WTC11 (cell line): ENCODE results near the gene MBNL1. TPM values are rescaled to one million over a fixed set of nuclear protein-coding genes. Genes with fewer than 3 reads are reported as not detected.
A peak's percentile ranks its signal among the peaks of the same experiment; 100 is the strongest.

Source experiments
- ATAC-seq: fragments of 200-7000 bp; cut with Tn5 transposase; 2 replicates; pipeline ENCODE4 v1.10.0; 2021; ENCODE audit warnings: mild to moderate bottlenecking, moderate library complexity
- CTCF ChIA-PET: fragments of 300-600 bp; sonication (Branson Sonifier 250); formaldehyde crosslinking; loops from one replicate; lab custom pipeline; 2021; ENCODE audit warnings: antibody characterized with exemption; lab: Charles Lee
- POLR2A ChIA-PET: fragments of 350-600 bp; sonication (Branson Sonifier 250); formaldehyde crosslinking; loops from one replicate; lab custom pipeline; 2021; ENCODE audit warnings: antibody characterized with exemption; lab: Charles Lee
- DNase-seq: peaks from one replicate; pipeline ENCODE4 v3.0.0; 2021; ENCODE audit warnings: low spot score
- H3K27ac Mint-ChIP-seq: 2 replicates; pipeline ENCODE4 v1.8.0; 2021; ENCODE audit warnings: mixed read lengths
- H3K27me3 Mint-ChIP-seq: 2 replicates; pipeline ENCODE4 v1.8.0; 2021; ENCODE audit warnings: low read depth, mild to moderate bottlenecking, moderate library complexity, mixed read lengths
- H3K36me3 Mint-ChIP-seq: 2 replicates; pipeline ENCODE4 v1.8.0; 2021; ENCODE audit warnings: mixed read lengths
- H3K4me1 Mint-ChIP-seq: 2 replicates; pipeline ENCODE4 v1.8.0; 2022; ENCODE audit warnings: mixed read lengths
- H3K4me3 Mint-ChIP-seq: 2 replicates; pipeline ENCODE4 v1.8.0; 2021; ENCODE audit warnings: mild to moderate bottlenecking, moderate library complexity, mixed read lengths
- H3K9me3 Mint-ChIP-seq: 2 replicates; pipeline ENCODE4 v1.8.0; 2021; ENCODE audit warnings: mixed read lengths
- AR ChIP-seq: fragments of 250-450 bp; sonication (Bioruptor Pico); IDR thresholded peaks from 2 replicates; pipeline ENCODE4 v1.9.0; 2021; ENCODE audit warnings: mild to moderate bottlenecking
- HMGA2 ChIP-seq: fragments of 250-450 bp; sonication (Bioruptor Pico); IDR thresholded peaks from 2 replicates; pipeline ENCODE4 v1.4.0; 2021; ENCODE audit warnings: mild to moderate bottlenecking, moderate library complexity
- HMGXB4 ChIP-seq: sonication (generic); formaldehyde crosslinking; IDR thresholded peaks from 2 replicates; pipeline ENCODE4 v1.8.1; 2023; ENCODE audit warnings: mild to moderate bottlenecking, moderate library complexity, missing genetic modification reagents
- MXD4 ChIP-seq: fragments of 250-450 bp; sonication (Bioruptor Pico); IDR thresholded peaks from 2 replicates; pipeline ENCODE4 v1.8.0; 2021; ENCODE audit warnings: mild to moderate bottlenecking, moderate library complexity, borderline replicate concordance
- NFATC4 ChIP-seq: fragments of 250-450 bp; sonication (Bioruptor Pico); IDR thresholded peaks from 2 replicates; pipeline ENCODE4 v1.9.0; 2021; ENCODE audit warnings: mild to moderate bottlenecking
- PRRX2 ChIP-seq: fragments of 250-450 bp; sonication (Bioruptor Pico); IDR thresholded peaks from 2 replicates; pipeline ENCODE4 v1.8.0; 2021; ENCODE audit warnings: mild to moderate bottlenecking
- ZNF138 ChIP-seq: sonication (generic); formaldehyde crosslinking; conservative IDR thresholded peaks from 2 replicates; pipeline ENCODE4 v1.8.1; 2022; ENCODE audit warnings: mild to moderate bottlenecking, moderate library complexity, missing genetic modification reagents
- ZNF396 ChIP-seq: fragments of 250-450 bp; sonication (Bioruptor Pico); IDR thresholded peaks from 2 replicates; pipeline ENCODE4 v1.8.0; 2021; ENCODE audit warnings: mild to moderate bottlenecking, moderate library complexity, borderline replicate concordance
- ZNF425 ChIP-seq: fragments of 250-450 bp; sonication (Bioruptor Pico); conservative IDR thresholded peaks from 2 replicates; pipeline ENCODE4 v1.9.0; 2021; ENCODE audit warnings: mild to moderate bottlenecking
- total RNA-seq: library from RNA; stranded (reverse); gene quantifications from 3 replicates; pipeline ENCODE4 v1.2.3, GENCODE V29; 2021
- TF ChIP-seq, protein P1 (sequence below): sonication (generic); formaldehyde crosslinking; IDR thresholded peaks from 2 replicates; pipeline ENCODE4 v1.8.0; 2023; ENCODE audit warnings: mild to moderate bottlenecking, missing genetic modification reagents
- TF ChIP-seq, protein P2 (sequence below): fragments of 200-600 bp; IDR thresholded peaks from 2 replicates; pipeline ENCODE4 v1.8.0; 2022; ENCODE audit warnings: antibody characterized with exemption
- TF ChIP-seq, protein P3 (sequence below): sonication (generic); formaldehyde crosslinking; IDR thresholded peaks from 2 replicates; pipeline ENCODE4 v1.8.0; 2023; ENCODE audit warnings: missing genetic modification reagents, mild to moderate bottlenecking, borderline replicate concordance

Gene MBNL1
- total RNA-seq, 1 experiment from 2014 or later: 20.4 TPM

DNA sequence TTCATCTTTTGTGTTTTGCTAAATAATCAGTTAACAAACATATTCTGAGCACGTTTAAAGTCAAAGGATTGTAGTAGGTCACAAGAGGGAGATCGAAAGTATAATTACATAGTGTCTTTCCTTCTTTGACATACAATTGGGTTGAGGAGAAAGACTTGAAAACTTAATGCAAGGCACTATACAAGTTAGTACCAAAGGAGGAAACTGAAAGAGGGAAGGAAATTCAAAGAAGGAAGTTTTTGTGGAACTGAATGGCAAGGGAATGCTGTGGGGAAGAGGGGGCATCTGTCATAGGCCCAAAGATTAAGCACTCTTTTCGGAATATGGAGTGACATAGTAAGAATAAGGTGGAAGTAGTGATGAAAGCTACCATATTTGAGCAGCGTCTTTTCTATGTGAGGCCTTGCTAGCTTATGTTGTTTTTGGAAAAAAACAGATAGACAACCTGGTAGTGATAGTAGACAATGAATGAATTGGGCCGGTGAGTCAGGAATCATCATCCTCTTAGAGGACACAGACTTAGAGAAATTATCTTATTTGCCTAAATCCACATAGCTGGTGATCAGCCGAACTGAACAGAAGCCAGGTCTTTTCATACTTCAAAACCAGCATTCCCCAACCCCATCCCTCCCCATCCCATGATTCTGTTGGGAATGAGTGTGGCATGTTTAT lies 10.2 kb downstream of the MBNL1 start:
- H3K27ac Mint-ChIP-seq: peak overlapping the region; percentile 6; the same call in 1 of the 2 replicates
- no peaks in the 10 kb centered on the region for H3K27me3 Mint-ChIP-seq
- ATAC-seq: no peak; the same call in 1 of the 2 replicates
- ChIA-PET POLR2A (no interaction called here), CTCF (interaction anchor here (0.6 kb wide), 1 partner anchor 309 kb away, joined by 3 read pairs; no protein-coding TSS in a partner anchor)
- no peak for TF ChIP-seq ZNF396 (CRISPR knock-in tag)
- H3K9me3 Mint-ChIP-seq: no peaks in the 10 kb centered on the region
- DNase-seq: no peak
- H3K4me1 Mint-ChIP-seq: peaks cover 46% of the 10 kb centered on the region
- no peaks in the 10 kb centered on the region for H3K36me3 Mint-ChIP-seq
- H3K4me3 Mint-ChIP-seq: no peak overlapping the region

- Mint-ChIP-seq H3K9me3 (no peaks in the 10 kb centered on the region), H3K27me3 (no peaks in the 10 kb centered on the region)
- DNase-seq: no peak
- POLR2A ChIA-PET: no interaction called here
- no peak for TF ChIP-seq MXD4 (CRISPR knock-in tag)
- TF ChIP-seq, all 79 proteins: peak for 0
- Mint-ChIP-seq H3K4me1 (peaks cover 46% of the 10 kb centered on the region), H3K36me3 (no peaks in the 10 kb centered on the region), H3K27ac (no peak overlapping the region), H3K4me3 (no peak overlapping the region)
- CTCF ChIA-PET: interaction anchor here (0.6 kb wide), 1 partner anchor 308 kb away, joined by 3 read pairs; no protein-coding TSS in a partner anchor
- no peak for ATAC-seq
Measured at GRCh38 chr3:152279479-152279878, 10.8 kb downstream of the MBNL1 start.

DNA sequence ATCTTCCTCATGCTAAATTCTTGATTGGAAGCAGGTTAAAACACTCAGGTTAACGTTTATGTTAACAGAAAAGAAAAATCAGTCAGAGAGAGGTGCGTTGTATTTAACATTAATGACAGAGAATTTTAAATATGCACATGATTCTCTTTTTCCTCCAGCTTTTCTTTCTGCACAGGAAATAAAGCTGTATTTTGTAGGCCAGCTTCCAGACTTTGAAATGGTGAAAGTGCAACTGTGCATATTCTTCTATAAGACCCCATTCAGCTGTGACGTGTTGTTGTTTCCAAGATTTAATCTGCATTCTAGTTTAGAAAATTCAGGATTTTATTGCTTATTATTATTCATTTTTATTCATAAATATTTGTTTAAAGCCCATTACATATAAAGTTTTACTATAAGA lies 11.8 kb downstream of the MBNL1 start:
- Mint-ChIP-seq H3K4me3 (no peak overlapping the region), H3K4me1 (peaks cover 41% of the 10 kb centered on the region), H3K9me3 (no peaks in the 10 kb centered on the region), H3K27ac (no peak overlapping the region), H3K27me3 (no peaks in the 10 kb centered on the region), H3K36me3 (no peaks in the 10 kb centered on the region)
- DNase-seq (no peak), ATAC-seq (no peak)
- ChIA-PET POLR2A (no interaction called here), CTCF (no interaction called here)
- TF ChIP-seq, protein P1, sequence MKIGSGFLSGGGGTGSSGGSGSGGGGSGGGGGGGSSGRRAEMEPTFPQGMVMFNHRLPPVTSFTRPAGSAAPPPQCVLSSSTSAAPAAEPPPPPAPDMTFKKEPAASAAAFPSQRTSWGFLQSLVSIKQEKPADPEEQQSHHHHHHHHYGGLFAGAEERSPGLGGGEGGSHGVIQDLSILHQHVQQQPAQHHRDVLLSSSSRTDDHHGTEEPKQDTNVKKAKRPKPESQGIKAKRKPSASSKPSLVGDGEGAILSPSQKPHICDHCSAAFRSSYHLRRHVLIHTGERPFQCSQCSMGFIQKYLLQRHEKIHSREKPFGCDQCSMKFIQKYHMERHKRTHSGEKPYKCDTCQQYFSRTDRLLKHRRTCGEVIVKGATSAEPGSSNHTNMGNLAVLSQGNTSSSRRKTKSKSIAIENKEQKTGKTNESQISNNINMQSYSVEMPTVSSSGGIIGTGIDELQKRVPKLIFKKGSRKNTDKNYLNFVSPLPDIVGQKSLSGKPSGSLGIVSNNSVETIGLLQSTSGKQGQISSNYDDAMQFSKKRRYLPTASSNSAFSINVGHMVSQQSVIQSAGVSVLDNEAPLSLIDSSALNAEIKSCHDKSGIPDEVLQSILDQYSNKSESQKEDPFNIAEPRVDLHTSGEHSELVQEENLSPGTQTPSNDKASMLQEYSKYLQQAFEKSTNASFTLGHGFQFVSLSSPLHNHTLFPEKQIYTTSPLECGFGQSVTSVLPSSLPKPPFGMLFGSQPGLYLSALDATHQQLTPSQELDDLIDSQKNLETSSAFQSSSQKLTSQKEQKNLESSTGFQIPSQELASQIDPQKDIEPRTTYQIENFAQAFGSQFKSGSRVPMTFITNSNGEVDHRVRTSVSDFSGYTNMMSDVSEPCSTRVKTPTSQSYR (CRISPR knock-in tag): no peak
- TF ChIP-seq AR (CRISPR knock-in tag) (no peak), HMGA2 (CRISPR knock-in tag) (no peak), PRRX2 (no peak), HMGXB4 (CRISPR knock-in tag) (no peak), ZNF396 (CRISPR knock-in tag) (no peak), NFATC4 (CRISPR knock-in tag) (no peak), ZNF425 (CRISPR knock-in tag) (no peak), ZNF138 (CRISPR knock-in tag) (no peak)
- TF ChIP-seq, protein P2, sequence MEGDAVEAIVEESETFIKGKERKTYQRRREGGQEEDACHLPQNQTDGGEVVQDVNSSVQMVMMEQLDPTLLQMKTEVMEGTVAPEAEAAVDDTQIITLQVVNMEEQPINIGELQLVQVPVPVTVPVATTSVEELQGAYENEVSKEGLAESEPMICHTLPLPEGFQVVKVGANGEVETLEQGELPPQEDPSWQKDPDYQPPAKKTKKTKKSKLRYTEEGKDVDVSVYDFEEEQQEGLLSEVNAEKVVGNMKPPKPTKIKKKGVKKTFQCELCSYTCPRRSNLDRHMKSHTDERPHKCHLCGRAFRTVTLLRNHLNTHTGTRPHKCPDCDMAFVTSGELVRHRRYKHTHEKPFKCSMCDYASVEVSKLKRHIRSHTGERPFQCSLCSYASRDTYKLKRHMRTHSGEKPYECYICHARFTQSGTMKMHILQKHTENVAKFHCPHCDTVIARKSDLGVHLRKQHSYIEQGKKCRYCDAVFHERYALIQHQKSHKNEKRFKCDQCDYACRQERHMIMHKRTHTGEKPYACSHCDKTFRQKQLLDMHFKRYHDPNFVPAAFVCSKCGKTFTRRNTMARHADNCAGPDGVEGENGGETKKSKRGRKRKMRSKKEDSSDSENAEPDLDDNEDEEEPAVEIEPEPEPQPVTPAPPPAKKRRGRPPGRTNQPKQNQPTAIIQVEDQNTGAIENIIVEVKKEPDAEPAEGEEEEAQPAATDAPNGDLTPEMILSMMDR: no peak
- TF ChIP-seq, protein P3, sequence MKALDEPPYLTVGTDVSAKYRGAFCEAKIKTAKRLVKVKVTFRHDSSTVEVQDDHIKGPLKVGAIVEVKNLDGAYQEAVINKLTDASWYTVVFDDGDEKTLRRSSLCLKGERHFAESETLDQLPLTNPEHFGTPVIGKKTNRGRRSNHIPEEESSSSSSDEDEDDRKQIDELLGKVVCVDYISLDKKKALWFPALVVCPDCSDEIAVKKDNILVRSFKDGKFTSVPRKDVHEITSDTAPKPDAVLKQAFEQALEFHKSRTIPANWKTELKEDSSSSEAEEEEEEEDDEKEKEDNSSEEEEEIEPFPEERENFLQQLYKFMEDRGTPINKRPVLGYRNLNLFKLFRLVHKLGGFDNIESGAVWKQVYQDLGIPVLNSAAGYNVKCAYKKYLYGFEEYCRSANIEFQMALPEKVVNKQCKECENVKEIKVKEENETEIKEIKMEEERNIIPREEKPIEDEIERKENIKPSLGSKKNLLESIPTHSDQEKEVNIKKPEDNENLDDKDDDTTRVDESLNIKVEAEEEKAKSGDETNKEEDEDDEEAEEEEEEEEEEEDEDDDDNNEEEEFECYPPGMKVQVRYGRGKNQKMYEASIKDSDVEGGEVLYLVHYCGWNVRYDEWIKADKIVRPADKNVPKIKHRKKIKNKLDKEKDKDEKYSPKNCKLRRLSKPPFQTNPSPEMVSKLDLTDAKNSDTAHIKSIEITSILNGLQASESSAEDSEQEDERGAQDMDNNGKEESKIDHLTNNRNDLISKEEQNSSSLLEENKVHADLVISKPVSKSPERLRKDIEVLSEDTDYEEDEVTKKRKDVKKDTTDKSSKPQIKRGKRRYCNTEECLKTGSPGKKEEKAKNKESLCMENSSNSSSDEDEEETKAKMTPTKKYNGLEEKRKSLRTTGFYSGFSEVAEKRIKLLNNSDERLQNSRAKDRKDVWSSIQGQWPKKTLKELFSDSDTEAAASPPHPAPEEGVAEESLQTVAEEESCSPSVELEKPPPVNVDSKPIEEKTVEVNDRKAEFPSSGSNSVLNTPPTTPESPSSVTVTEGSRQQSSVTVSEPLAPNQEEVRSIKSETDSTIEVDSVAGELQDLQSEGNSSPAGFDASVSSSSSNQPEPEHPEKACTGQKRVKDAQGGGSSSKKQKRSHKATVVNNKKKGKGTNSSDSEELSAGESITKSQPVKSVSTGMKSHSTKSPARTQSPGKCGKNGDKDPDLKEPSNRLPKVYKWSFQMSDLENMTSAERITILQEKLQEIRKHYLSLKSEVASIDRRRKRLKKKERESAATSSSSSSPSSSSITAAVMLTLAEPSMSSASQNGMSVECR: no peak
